C4-2B (cell line): ENCODE results near the gene BCL2L11.

ENCODE experiments used
- CTCF ChIP-seq: fragments of 450-650 bp; conservative IDR thresholded peaks from 2 replicates; pipeline ENCODE4 v1.5.1; 2017; ENCODE audit warnings: mild to moderate bottlenecking
- ZFX ChIP-seq: fragments of 450-650 bp; IDR thresholded peaks from 2 replicates; pipeline ENCODE4 v1.6.1; 2017

GRCh38 chr2:111148225-111148873 is 27.6 kb downstream of the BCL2L11 start:
- TF ChIP-seq CTCF (no peak), ZFX (no peak)
